Thymus (tissue), 11 donors: ENCODE data around the gene ZBTB40. TPM values are rescaled to one million over a fixed set of nuclear protein-coding genes. Genes with fewer than 3 reads are reported as not detected.

ENCODE experiments used
- DNase-seq, 9 donors: peaks; one replicate each; pipeline ENCODE4 v3.0.0-alpha.2; 2013; ENCODE audit warnings: low spot score in 9 of 9, low read depth in 6 of 9, missing footprints in 1 of 9
- H3K27ac ChIP-seq, 2 donors: one replicate each; pipeline ENCODE4 v1.5.1; 2013; ENCODE audit warnings: control low read depth in 1 of 2, low read depth in 1 of 2, low read length in 1 of 2, mild to moderate bottlenecking in 1 of 2, moderate library complexity in 1 of 2
- H3K27me3 ChIP-seq, 2 donors: one replicate each; pipeline ENCODE4 v1.5.1; 2013; ENCODE audit warnings: low read length in 1 of 2; ENCODE audit not compliant: control insufficient read depth in 2 of 2, insufficient read depth in 1 of 2
- H3K36me3 ChIP-seq, 2 donors: one replicate each; pipeline ENCODE4 v1.5.1; 2013; ENCODE audit warnings: low read length in 1 of 2, mild to moderate bottlenecking in 1 of 2, moderate library complexity in 1 of 2; ENCODE audit not compliant: control insufficient read depth in 2 of 2, insufficient read depth in 2 of 2
- H3K4me1 ChIP-seq, 2 donors: one replicate each; pipeline ENCODE4 v1.5.1; 2013; ENCODE audit warnings: low read length in 2 of 2; ENCODE audit not compliant: control insufficient read depth in 2 of 2, insufficient read depth in 2 of 2
- H3K4me3 ChIP-seq, 2 donors: one replicate each; pipeline ENCODE4 v1.5.1; 2013; ENCODE audit warnings: low read length in 2 of 2, control low read depth in 1 of 2, mild to moderate bottlenecking in 1 of 2
- H3K9me3 ChIP-seq, 2 donors: one replicate each; pipeline ENCODE4 v1.5.1; 2013; ENCODE audit warnings: low read length in 1 of 2, mild to moderate bottlenecking in 1 of 2; ENCODE audit not compliant: control insufficient read depth in 2 of 2, insufficient read depth in 1 of 2
- WGBS: extraction: QIAGEN DNeasy Blood & Tissue Kit; methylation state at CpG from one replicate; pipeline ENCODE4 v1.1.7; 2013; 5-methylcytosine and 5-hydroxymethylcytosine counted together
- polyA plus RNA-seq: library from polyadenylated mRNA; stranded (reverse); fragments of 200-250 nt; gene quantifications from one replicate; pipeline ENCODE4 v1.2.3, GENCODE V29; 2013
- total RNA-seq: library from RNA; stranded (reverse); fragments of 120-200 nt; gene quantifications from one replicate; pipeline ENCODE4 v1.2.4, GENCODE V29; 2013
- donor health status: healthy.

Gene ZBTB40
- total and polyA plus RNA-seq, 2 donors, result 8.4 to 8.7 TPM

GRCh38 chr1:22472596-22472995 lies 20.9 kb downstream of the ZBTB40 start:
- Histone ChIP-seq H3K4me3 (no peak overlapping the region), H3K36me3 (no peaks in the 10 kb centered on the region), H3K9me3 (no peaks in the 10 kb centered on the region), H3K27ac (no peak overlapping the region), H3K27me3 (no peaks in the 10 kb centered on the region), H3K4me1 (no peaks in the 10 kb centered on the region)
- over 99% methylated on average over 2 of the region's 2 CpGs for WGBS
- no peak for DNase-seq

- Histone ChIP-seq H3K36me3 (no peaks in the 10 kb centered on the region), H3K27me3 (no peaks in the 10 kb centered on the region), H3K4me3 (no peak overlapping the region), H3K9me3 (no peaks in the 10 kb centered on the region), H3K27ac (no peak overlapping the region), H3K4me1 (no peaks in the 10 kb centered on the region)
- 97% methylated on average over 4 of the region's 4 CpGs for WGBS
- no peak for DNase-seq
Observed at GRCh38 chr1:22473952-22474351, 22.3 kb downstream of the ZBTB40 start.

GRCh38 chr1:22476566-22476965 lies 24.9 kb downstream of the ZBTB40 start:
- Histone ChIP-seq H3K4me3 (no peak overlapping the region), H3K27ac (no peak overlapping the region), H3K4me1 (no peaks in the 10 kb centered on the region), H3K9me3 (peaks cover 0 to 3% of the 10 kb centered on the region in 2 donors), H3K36me3 (no peaks in the 10 kb centered on the region), H3K27me3 (no peaks in the 10 kb centered on the region)
- no peak for DNase-seq
- 95% methylated on average over 5 of the region's 5 CpGs for WGBS

GRCh38 chr1:22483121-22483520 lies 31.5 kb downstream of the ZBTB40 start:
- DNase-seq, result no peak
- WGBS, result 98% methylated on average over 2 of the region's 2 CpGs

GRCh38 chr1:22484706-22485345 lies 33.2 kb downstream of the ZBTB40 start:
- no peak overlapping the region for H3K4me3 ChIP-seq
- no peak overlapping the region for H3K27ac ChIP-seq
- WGBS, result 53% methylated on average over 2 of the region's 2 CpGs
- peaks cover 0 to 3% of the 10 kb centered on the region in 2 donors for H3K36me3 ChIP-seq
- H3K9me3 ChIP-seq, result peaks cover 0 to 2% of the 10 kb centered on the region in 2 donors
- H3K27me3 ChIP-seq, result no peaks in the 10 kb centered on the region
- H3K4me1 ChIP-seq, result no peaks in the 10 kb centered on the region
- DNase-seq, result no peak

More at GRCh38 chr1:22483121-22483520, 31.5 kb downstream of the ZBTB40 start:
- Histone ChIP-seq H3K27ac (no peak overlapping the region), H3K4me1 (no peaks in the 10 kb centered on the region), H3K27me3 (no peaks in the 10 kb centered on the region), H3K9me3 (peaks cover 0 to 3% of the 10 kb centered on the region in 2 donors), H3K4me3 (no peak overlapping the region), H3K36me3 (no peaks in the 10 kb centered on the region)

GRCh38 chr1:22485431-22485830 lies 33.8 kb downstream of the ZBTB40 start:
- no peaks in the 10 kb centered on the region for H3K27me3 ChIP-seq
- H3K4me3 ChIP-seq, result no peak overlapping the region
- peaks cover 3 to 8% of the 10 kb centered on the region in 2 donors for H3K36me3 ChIP-seq
- no peak for DNase-seq
- no peaks in the 10 kb centered on the region for H3K9me3 ChIP-seq
- H3K27ac ChIP-seq, result no peak overlapping the region
- H3K4me1 ChIP-seq, result no peaks in the 10 kb centered on the region
- WGBS, result 97% methylated on average over 3 of the region's 3 CpGs

- Histone ChIP-seq H3K36me3 (peaks cover 10 to 12% of the 10 kb centered on the region in 2 donors), H3K4me3 (no peak overlapping the region), H3K27ac (no peak overlapping the region), H3K9me3 (no peaks in the 10 kb centered on the region), H3K27me3 (no peaks in the 10 kb centered on the region), H3K4me1 (no peaks in the 10 kb centered on the region)
- DNase-seq, result no peak
- 97% methylated on average over 5 of the region's 5 CpGs for WGBS
Observed at GRCh38 chr1:22487781-22488180, 36.1 kb downstream of the ZBTB40 start.

- 98% methylated on average over 5 of the region's 5 CpGs for WGBS
- no peaks in the 10 kb centered on the region for H3K4me1 ChIP-seq
- H3K9me3 ChIP-seq, result no peaks in the 10 kb centered on the region
- no peak overlapping the region for H3K4me3 ChIP-seq
- no peak for DNase-seq
- H3K36me3 ChIP-seq, result peaks cover 12 to 13% of the 10 kb centered on the region in 2 donors
- no peaks in the 10 kb centered on the region for H3K27me3 ChIP-seq
- no peak overlapping the region for H3K27ac ChIP-seq
Observed at GRCh38 chr1:22488319-22488718, 36.7 kb downstream of the ZBTB40 start.

GRCh38 chr1:22489278-22489677 lies 37.6 kb downstream of the ZBTB40 start:
- H3K27me3 ChIP-seq, result no peaks in the 10 kb centered on the region
- H3K4me1 ChIP-seq, result no peaks in the 10 kb centered on the region
- peaks cover 12 to 13% of the 10 kb centered on the region in 2 donors for H3K36me3 ChIP-seq
- no peak overlapping the region for H3K4me3 ChIP-seq
- WGBS, result 98% methylated on average over 6 of the region's 6 CpGs
- H3K27ac ChIP-seq, result no peak overlapping the region
- no peaks in the 10 kb centered on the region for H3K9me3 ChIP-seq
- no peak for DNase-seq
